ENCODE results near the gene MYNN. TPM values are rescaled to one million over a fixed set of nuclear protein-coding genes. Genes with fewer than 3 reads are reported as not detected.

Gene MYNN
- total and polyA plus RNA-seq, 9 of the 15 experiments (the other 6 are each of a cell fraction or from before 2014, with no cell fraction given) = 10.4 to 35.7 (median 21.3) TPM

GRCh38 chr3:169774186-169774585 is 990 bp downstream of the MYNN start:
- Histone ChIP-seq H3K27ac (ENCODE audit: extremely low read depth, low read depth, low read length) (peak overlapping the region; percentile 98), H3K79me2 (ENCODE audit: control insufficient read depth, insufficient read depth, low read length) (peaks cover 53% of the 10 kb centered on the region), H3K9me1 (ENCODE audit: control insufficient read depth, insufficient read depth, low read length) (no peaks in the 10 kb centered on the region), H3K36me3 (ENCODE audit: control insufficient read depth, insufficient read depth, low read length) (peaks cover 50% of the 10 kb centered on the region), H3K9ac (ENCODE audit: insufficient read depth in 1 of 2, low read depth in 2 of 2, low read length in 2 of 2) (peak overlapping the region; percentile 96 to 100; a peak in 3 of 4 replicates), H3K4me2 (ENCODE audit: insufficient read depth, low read length) (peak overlapping the region; percentile 98), H3K4me3 (peak overlapping the region; percentile 89), H2AFZ (ENCODE audit: low read depth, low read length) (peak overlapping the region; percentile 97; the same call in 1 of the 2 replicates), H3K4me1 (replicated peaks in 1 of 2; ENCODE audit: control insufficient read depth in 2 of 2, insufficient read depth in 2 of 2, low read length in 2 of 2) (peaks cover 10 to 13% of the 10 kb centered on the region in 2 experiments; a peak in 3 of 5 replicates), H3K9me3 (replicated peaks; ENCODE audit: control insufficient read depth, insufficient read depth, low read depth, low read length) (peaks cover 4% of the 10 kb centered on the region; the same call in 1 of the 2 replicates), H3K27me3 (ENCODE audit: control insufficient read depth in 2 of 2, insufficient read depth in 2 of 2, low read length in 2 of 2) (no peaks in the 10 kb centered on the region), H4K20me1 (replicated peaks; ENCODE audit: control insufficient read depth, insufficient read depth, low read length) (no peaks in the 10 kb centered on the region)
- CTCF ChIA-PET (ENCODE audit: low intra/inter-chr PET ratio) = no interaction called here
- POLR2A ChIA-PET = interaction anchor here (1.0 to 2.4 kb wide), 4 partner anchors 10 to 633 kb away, joined by 4 to 16 read pairs (median 4); partner anchors contain the start of gene TERC
- 21% methylated on average over 5 of the region's 5 CpGs for WGBS (ENCODE audit: insufficient coverage, low coverage, missing lambda C conversion rate)
- TF ChIP-seq RBM34 (IDR thresholded peaks at IDR 0.05; ENCODE audit: borderline replicate concordance, insufficient read depth, low read length) (0 out of 2 replicates have a peak, but pooled peaks have one; percentile 57), YY1 (IDR thresholded peaks at IDR 0.05; ENCODE audit: borderline replicate concordance in 1 of 3, control insufficient read depth in 1 of 3, extremely low read depth in 1 of 3, insufficient read depth in 3 of 3, insufficient read length in 1 of 3, insufficient replicate concordance in 2 of 3, low read depth in 1 of 3, low read length in 2 of 3) (no peak)
- DNase-seq (ENCODE audit: extremely low read depth in 1 of 4, low spot score in 3 of 4) (no peak), ATAC-seq (no peak), FAIRE-seq (no peak)
- intact Hi-C loops (cut with micrococcal nuclease) (no loop called here), in situ Hi-C loops (cut with MboI) (no loop called here)
- no TSS peak for BruUV-seq (replicated peaks)

- 98% methylated on average over 4 of the region's 4 CpGs for WGBS (ENCODE audit: insufficient coverage, low coverage, missing lambda C conversion rate)
- no peak overlapping the region for H2AFZ ChIP-seq (ENCODE audit: low read depth, low read length)
- intact Hi-C loops (cut with micrococcal nuclease) = no loop called here
- no peaks in the 10 kb centered on the region for H3K9me1 ChIP-seq (ENCODE audit: control insufficient read depth, insufficient read depth, low read length)
- no peaks in the 10 kb centered on the region for H4K20me1 ChIP-seq (replicated peaks; ENCODE audit: control insufficient read depth, insufficient read depth, low read length)
- no peak overlapping the region for H3K4me2 ChIP-seq (ENCODE audit: insufficient read depth, low read length)
- DNase-seq (ENCODE audit: extremely low read depth in 1 of 4, low spot score in 3 of 4) (no peak), FAIRE-seq (no peak), ATAC-seq (no peak)
- POLR2A ChIA-PET = no interaction called here
- H3K27ac ChIP-seq (ENCODE audit: extremely low read depth, low read depth, low read length) = no peak overlapping the region
- peaks cover 49% of the 10 kb centered on the region for H3K79me2 ChIP-seq (ENCODE audit: control insufficient read depth, insufficient read depth, low read length)
- no peaks in the 10 kb centered on the region for H3K27me3 ChIP-seq (ENCODE audit: control insufficient read depth in 2 of 2, insufficient read depth in 2 of 2, low read length in 2 of 2)
- no peak overlapping the region for H3K9ac ChIP-seq (ENCODE audit: insufficient read depth in 1 of 2, low read depth in 2 of 2, low read length in 2 of 2)
- BruUV-seq (replicated peaks) = no TSS peak
- TF ChIP-seq SPI1 (IDR thresholded peaks at IDR 0.05; ENCODE audit: borderline replicate concordance, low read depth, low read length) (no peak), TARDBP (IDR thresholded peaks at IDR 0.05) (no peak), MBD1 (CRISPR knock-in tag; IDR thresholded peaks at IDR 0.05) (no peak), ZNF121 (CRISPR knock-in tag; conservative IDR thresholded peaks at IDR 0.05) (peak; percentile 55; the same call in 1 of the 2 replicates)
- H3K4me3 ChIP-seq = no peak overlapping the region
- peaks cover 12 to 23% of the 10 kb centered on the region in 2 experiments; a peak in 4 of 5 replicates for H3K4me1 ChIP-seq (replicated peaks in 1 of 2; ENCODE audit: control insufficient read depth in 2 of 2, insufficient read depth in 2 of 2, low read length in 2 of 2)
- CTCF ChIA-PET (ENCODE audit: low intra/inter-chr PET ratio) = no interaction called here
- peaks cover 85% of the 10 kb centered on the region for H3K36me3 ChIP-seq (ENCODE audit: control insufficient read depth, insufficient read depth, low read length)
- in situ Hi-C loops (cut with MboI) = no loop called here
- H3K9me3 ChIP-seq (replicated peaks; ENCODE audit: control insufficient read depth, insufficient read depth, low read depth, low read length) = no peaks in the 10 kb centered on the region
Observed at GRCh38 chr3:169777822-169778221, 4.6 kb downstream of the MYNN start.

All from K562 (cell line).